GM21825 (cell line): ENCODE data around the gene TRMT44.
"Not testable (repeated sequence)": the region's sequence is repeated elsewhere in the genome, so short reads cannot be mapped to it uniquely, and the experiment has no call there.

Experiments
- ATAC-seq: cut with Tn5 transposase; IDR thresholded peaks from one replicate; pipeline ENCODE4 v1.9.1; 2021; ENCODE audit warnings: mild to moderate bottlenecking, moderate library complexity; ENCODE audit not compliant: unreplicated experiment

The TRMT44 gene

DNA sequence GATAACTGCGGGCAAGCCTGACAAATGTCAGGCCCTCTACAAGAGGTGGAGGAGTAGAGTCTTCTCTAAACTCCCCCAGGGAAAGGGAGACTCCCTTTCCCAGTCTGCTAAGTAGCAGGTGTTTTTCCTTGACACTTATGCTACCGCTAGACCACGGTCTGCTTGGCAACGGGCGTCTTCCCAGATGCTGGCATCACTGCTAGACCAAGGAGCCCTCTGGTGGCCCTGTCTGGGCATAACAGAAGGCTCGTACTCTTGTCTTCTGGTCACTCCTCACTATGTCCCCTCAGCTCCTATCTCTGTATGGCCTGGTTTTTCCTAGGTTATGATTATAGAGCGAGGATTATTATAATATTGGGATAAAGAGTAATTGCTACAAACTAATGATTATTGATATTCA, 33.7 kb upstream of the TRMT44 start:
- ATAC-seq: not testable (repeated sequence)

DNA sequence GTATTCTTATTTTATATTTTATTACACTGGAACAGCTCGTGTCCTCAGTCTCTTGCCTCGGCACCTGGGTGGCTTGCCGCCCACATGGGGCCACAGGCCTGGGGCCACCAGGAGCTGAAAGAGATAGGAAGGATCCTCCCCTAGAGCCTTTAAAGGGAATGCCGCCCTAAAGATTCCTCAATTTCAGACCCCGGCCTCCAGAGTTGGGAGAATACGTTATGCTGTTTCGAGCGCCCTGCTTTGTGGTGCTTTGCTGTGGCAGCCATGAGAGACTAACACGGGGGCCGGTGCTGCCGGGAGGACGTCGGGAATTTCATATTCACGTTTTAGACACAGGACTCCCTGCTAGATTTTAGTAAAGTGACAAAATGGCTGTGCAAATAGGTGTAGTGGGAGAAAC, 33.3 kb upstream of the TRMT44 start:
- ATAC-seq: no peak

DNA sequence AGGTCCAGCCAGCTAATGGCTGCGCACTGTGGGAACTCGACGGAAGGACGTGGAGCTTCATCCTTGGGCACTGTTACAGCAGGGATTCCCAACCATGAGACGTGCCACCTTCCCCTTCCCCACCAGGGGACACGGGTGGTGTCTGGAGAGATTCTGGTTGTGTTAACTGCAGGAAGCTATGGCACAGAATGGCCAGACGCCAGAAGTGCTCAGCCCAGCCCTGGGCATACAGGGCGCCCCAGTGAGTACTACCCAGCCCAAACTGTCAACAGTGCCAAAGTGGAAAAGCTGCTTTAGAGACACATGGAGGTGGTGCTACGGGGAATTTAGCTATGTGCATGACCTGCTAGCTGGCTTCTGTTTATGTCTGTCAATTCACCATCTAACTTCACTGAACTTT, 32.8 kb upstream of the TRMT44 start:
- no peak for ATAC-seq

DNA sequence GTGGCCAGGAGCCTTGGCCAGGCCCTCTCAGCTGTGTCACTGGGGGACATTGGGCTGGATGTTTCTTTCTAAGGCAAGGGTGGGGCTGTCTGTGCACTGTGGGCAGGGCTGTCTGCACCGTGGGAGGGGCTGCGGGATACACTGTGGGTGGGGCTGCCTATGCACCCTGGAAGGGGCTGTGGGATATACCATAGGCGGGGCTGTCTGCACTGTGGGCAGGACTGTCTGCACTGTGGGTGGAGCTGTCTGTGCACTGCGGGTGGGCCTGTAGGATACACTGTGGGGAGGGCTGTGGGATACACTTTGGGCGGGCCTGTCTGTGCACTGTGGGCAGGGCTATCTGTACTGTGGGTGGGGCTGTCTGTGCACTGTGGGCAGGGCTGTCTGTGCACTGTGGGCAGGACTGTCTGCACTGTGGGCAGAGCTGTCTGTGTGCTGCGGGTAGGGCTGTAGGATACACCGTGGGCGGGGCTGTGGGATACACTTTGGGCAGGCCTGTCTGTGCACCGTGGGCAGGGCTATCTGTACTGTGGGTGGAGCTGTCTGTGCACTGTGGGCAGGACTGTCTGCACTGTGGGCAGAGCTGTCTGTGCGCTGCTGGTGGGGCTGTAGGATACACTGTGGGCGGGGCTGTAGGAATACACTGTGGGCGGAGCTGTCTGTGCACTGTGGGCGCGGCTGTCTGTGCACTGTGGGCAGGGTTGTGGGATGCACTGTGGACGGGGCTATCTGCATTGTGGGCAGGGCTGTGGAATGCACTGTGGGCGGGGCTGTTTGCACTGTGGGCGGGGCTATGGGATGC, 31.1 kb upstream of the TRMT44 start:
- no peak for ATAC-seq

DNA sequence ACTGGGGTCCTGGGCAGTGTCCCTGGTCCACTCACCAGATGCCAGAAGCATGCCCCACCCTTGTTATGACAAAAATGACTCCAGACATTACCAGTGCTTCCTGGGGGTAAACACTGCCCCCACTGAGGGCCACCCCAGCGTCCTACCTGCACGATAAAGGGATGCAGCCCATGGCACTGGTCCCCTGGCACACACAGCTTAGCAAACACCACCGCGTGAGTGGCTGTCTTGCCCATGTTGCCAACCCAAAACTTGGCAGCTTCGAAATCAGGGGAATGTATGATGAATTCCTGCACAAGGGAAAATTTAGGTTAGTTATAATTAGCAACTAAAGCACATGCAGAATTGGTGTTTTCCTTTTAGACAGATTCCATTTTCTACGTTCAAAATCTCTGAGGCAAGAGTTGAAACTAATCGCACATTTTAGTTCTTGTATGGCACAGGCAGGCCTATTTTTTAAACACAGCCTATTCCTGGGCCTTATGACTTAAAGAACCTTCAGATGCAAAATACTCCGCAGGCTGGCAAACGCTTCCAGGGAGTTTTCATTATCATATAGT, 30.4 kb upstream of the TRMT44 start:
- ATAC-seq: no peak

DNA sequence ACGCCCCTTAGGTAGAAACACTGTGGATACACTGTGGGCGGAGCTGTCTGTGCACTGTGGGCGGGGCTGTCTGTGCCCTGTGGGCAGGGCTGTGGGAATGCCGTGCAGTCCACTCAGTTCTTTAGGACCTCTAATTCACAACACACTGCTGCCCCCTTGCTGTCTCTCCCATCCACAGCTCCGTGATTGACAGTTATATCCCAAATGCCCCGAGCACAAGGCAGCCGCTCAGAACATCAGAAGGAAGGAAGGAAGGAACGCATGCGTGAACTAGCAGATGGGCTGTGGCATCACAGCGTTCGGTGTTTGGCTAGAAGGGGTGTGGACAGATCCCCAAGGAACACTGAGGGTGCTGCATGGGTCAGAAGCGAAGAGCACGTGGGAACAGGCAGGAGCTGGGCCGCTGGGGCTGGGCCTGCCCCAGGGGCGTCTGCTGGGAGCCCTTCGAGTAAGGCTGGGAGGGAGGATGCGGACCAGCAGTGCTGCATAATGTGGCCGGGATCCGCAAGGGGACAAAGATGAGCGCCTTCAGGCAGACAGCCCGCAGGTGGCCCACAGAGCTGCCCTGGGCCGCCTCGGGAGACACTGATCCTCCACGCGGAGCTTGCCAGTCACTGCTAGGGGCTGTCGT, 29.8 kb upstream of the TRMT44 start:
- no peak for ATAC-seq

DNA sequence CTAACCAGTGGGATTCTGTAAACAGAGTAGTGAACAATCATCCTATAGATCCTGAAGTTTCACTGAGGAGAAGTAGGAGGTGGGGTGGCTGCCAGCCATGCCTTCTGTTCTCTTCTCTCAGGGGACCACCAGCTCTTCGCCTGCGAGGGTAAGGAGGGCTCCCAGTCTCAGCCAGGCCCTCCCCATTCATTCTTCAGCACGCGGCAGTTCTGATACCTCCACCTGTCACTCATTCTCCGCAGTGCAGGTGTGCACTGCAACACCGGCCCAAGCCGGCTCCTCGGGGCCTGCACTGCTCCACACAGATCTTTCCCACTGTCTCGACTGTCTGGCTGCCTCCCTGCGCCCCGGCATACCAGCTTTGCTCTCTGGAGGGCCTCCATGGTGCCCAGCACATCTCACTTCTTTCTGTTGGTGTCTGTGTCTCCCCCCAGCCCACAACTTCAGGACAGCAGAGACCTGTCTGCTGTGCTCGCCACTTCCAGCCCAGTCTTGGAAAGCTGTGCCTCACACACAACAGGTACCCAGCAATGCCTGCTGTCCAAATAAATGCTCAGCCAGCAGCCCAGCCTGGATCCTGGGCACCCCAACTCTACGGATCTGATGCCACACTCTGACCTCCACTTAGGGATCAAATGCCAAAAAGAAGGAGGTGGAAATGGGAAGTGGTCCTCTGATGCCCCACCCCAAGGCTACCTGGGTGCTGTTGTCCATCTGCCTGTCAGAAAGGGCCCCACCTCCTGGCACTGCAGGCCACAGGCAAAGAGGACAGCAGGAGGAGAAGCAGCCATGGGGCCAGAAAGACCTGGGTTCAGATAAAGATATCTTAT, 29.0 kb upstream of the TRMT44 start:
- no peak for ATAC-seq

DNA sequence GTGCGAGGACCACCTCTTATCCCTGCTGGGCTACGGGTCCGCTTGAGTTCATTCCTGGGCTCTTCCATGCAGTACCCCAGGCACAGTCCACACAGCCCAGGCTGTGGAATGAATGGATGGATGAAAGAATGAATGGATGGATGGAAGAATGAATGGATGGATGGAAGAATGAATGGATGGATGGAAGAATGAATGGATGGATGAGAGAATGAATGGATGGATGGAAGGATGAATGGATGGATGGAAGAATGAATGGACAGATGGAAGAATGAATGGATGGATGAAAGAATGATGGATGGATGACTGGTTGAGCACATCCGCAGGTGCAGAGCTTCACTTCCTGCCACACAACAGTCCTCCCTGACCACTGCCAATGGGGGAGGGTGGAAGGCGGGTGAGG, 28.3 kb upstream of the TRMT44 start:
- no peak for ATAC-seq

DNA sequence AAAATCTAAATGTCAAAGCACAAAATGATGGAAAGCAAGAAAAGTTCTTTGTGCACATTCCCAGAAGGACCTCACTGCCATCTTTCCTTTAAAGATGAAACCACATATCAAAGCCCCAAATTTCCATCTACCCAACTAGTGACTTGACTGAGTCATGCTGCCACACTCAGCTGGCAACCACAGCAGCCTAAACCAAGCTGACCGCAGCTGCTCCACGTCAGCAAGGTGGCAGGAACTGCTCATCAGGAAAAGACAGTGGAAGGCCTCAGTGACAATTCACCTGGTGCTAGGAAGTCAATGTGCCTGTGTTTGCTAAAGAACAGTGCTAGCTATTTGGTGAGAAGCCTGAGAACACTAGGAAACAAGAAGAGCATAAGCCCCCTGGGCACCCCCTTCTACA, 26.2 kb upstream of the TRMT44 start:
- ATAC-seq: no peak

DNA sequence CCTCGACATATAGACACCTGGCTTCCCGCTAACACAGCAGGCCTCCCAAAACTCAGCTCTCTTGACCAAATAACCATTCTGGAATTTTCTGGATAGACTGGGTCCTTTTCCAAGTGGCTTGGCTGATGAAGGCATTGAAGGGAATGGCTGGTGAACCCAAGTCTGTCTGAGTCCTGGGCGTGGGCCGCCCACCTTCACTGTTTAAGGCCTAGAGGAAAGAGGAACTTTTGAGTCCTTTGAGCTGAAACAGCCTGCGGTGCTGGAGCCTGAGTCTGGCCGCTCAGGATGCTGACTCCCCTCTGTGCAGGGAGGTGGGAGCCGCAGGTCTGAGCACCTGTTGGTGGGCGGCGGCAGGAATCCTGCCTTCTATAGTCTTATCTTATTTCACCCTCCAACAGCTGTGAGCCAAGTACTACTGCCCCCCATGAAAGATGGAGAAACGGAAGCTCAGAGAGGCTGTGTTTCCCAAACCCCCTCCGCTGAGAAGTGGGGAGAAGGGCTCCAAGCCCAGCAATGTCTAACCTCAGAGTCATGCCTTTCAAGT, 23.4 kb upstream of the TRMT44 start:
- ATAC-seq: no peak

DNA sequence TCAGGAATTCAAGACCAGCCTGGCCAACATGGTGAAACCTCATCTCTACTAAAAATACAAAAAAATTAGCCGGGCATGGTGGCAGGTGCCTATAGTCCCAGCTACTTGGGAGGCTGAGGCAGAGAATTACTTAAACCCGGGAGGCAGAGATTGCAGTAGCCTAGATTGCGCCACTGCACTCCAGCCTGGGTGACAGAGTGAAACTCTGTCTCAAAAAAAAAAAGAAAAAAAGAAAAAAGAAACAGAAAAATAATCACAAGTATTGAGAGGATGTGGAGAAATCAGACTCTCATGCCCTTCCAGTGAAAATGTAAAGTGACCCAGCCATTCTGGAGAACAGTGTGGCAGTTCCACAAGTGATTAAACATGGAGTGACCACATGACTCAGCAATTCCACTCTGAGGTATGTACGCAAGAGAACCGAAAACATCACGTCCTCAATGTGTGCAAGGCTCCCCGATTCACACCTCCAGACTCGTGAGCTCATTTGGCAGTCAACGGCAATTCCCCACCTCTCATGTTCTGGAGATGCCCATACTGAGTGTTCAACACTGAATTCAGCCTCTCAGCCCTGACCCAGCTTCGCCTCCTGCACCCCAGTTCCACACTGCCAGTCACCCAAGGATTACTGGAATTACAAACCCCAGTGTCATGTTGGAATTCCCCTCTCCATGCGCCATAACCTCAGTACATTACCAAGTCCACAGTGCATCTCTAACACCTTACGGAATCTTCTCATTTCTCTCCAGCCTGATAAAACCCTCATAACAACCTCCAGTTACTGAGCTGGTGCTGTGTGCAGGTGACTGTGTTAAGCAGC, 21.1 kb upstream of the TRMT44 start:
- no peak for ATAC-seq

DNA sequence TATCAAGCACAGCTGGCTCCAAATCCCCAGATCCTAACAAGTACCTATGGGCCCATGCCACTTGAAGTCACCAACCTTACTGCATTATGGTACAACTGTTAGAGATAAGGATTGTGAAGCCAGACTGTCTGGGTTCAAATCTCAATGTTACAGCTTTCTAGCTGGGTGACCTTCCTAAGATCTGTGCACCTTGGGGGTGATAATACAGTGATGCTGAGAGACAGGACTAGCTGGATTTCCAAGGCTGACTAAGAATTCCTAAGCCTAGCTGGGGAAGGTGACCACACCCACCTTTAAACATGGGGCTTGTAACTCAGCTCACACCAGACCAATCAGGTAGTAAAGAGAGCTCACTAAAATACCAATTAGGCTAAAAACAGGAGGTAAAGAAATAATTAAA, 20.4 kb upstream of the TRMT44 start:
- ATAC-seq: not testable (repeated sequence)

DNA sequence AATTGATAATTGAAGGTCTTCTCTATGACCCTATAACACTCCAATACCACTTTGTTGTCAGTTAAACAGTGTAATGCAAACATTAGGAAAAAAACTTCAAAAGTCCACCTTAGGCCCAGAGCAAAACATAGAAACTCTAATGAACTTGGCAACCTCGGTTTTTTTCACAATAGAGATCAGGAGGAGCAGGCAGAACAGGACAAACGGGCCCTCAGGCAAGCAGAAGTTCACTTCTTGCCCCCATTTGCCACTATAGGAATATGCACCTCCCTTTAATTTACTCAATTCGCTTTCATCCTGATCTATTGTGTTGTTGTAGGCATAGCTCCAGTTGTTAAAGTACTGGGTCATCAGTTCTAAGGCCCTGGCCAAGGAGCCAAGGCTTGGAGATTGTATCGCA, 18.2 kb upstream of the TRMT44 start:
- ATAC-seq: no peak

DNA sequence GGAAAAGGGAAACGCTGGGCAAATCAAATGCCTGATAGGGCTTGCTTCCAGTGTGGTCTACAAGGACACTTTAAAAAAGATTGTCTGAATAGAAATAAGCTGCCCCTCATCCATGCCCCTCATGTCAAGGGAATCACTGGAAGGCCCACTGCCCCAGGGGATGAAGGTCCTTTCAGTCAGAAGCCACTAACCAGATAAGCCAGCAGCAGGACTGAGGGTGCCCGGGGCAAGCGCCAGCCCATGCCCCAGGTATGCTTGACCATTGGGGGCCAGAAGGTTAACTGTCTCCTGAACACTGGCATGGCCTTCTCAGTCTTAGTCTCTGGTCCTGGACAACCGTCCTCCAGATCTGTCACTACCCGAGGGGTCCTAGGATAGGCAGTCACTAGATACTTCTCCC, 17.8 kb upstream of the TRMT44 start:
- ATAC-seq: no peak

DNA sequence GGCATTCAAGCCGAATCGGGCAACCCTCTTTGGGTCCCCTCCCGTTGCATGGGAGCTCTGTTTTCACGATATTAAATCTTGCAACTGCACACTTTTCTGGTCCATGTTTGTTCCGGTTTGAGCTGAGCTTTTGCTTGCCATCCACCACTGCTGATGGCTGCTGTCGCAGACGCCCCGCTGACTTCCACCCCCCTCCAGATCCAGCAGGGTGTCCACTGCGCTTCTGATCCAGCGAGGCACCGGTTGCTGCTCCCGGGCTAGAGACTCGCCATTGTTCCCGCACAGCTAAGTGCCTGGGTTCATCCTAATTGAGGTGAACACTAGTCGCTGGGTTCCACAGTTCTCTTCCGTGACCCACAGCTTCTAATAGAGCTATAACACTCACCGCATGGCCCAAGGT, 13.3 kb upstream of the TRMT44 start:
- ATAC-seq: no peak

DNA sequence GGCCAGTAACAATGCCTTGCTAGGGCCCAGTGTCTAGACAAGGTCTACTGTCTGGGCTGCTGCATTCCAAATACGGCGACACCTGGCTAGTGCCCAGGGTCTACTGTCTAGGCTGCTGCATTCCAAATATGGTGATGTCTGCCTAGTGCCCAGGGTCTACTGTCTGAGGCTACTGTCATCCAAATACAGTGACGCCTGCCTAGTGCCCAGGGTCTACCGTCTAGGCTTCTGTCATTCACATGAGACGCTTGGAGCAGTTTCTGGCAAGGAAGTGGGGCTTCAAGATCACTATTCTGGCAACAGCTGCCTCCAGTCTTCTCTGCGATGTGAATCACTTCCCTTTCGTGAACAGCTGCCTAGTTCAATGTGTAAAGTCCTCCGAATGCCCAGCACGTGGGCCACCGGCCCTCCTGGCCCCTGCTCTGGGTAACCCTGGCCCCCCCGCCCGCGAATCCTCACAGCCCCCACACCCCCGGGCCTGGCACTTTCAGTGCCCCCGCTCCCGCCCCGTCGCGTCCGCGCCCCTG, 12.8 kb upstream of the TRMT44 start:
- peak; percentile 49 for ATAC-seq

DNA sequence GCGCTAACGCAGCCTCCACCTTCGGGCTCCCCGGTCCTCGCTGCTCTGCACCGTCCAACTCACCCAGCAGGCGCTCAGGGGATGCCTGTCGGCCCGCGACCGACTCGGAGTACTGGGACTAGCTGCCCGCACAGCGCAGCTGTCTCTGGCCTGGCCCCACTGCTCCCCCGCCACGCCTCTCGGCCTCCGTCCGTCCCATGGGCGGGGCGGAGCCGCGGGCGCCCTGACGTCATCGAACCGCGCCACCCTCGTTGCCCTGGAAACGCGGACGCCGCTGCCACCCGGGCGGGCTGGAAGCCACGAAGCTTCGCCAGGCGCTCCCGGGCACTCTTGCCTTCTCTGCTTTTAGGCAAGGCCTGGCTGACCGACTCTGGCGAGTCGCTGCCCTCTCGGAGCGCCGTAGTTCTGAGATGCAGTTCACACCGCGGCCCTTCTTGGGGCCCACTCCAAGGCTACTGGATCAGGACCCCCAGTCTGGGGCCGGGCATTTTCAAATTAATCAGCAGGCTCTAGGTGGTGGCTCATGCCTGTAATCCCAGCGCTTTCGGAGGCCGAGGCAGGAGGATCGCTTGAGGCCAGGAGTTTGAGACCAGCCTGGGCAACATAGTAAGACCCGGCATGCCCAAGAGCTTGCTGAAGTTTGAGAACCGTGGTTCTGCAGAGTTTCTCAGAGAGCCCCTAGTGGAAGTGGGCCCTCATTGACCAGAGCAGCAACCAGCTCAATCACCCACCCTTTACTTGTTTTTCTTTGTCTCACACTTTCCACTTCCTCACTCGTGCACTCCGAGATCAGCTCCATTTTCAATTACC, 12.1 kb upstream of the TRMT44 start:
- ATAC-seq: peak; percentile 86

DNA sequence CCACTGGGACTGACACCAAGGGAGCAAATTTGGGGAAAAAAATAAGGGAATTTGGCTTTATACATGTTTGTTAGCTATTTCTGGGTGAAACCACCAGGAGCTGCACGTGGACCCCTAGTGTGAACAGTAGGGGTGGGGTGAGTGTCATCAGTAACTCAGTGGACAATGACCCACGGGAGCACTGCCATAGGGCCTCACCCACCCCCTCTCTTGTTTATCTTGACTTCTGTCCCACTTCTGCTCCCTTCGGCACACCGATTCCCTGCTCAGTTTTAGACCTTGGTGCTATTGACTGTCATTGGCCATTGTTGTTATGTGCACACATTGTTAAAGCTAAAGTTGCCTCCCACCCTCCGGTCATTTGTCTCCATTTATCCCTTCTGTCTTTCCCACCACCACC, 9.0 kb upstream of the TRMT44 start:
- no peak for ATAC-seq

DNA sequence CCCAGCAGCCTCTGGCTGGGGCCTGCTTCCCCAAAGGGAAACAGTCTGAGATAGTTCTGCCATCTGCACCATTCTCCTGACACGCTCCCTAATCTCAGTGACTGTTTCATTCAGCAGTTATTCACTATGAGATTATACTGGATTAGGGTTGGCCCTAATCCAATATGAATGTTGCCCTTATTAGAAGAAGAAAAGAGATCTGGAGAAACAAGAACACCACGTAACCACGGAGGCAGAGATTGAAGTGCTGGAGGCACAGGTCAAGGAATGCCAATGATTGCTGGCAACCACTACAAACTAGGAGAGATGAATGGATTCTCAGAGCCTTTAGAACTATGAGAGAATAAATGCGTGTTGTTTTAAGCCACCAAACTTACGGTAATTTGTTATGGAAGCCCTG, 7.4 kb upstream of the TRMT44 start:
- no peak for ATAC-seq
